ENCODE results near the gene DGKI. TPM values are rescaled to one million over a fixed set of nuclear protein-coding genes. Genes with fewer than 3 reads are reported as not detected.
"Not testable (repeated sequence)": the region's sequence is repeated elsewhere in the genome, so short reads cannot be mapped to it uniquely, and the experiment has no call there.

DGKI gene
- total and polyA plus RNA-seq, 2 donors (not counting 1 experiment from before 2014, with no cell fraction given), result 0.74 to 2.1 TPM

DNA sequence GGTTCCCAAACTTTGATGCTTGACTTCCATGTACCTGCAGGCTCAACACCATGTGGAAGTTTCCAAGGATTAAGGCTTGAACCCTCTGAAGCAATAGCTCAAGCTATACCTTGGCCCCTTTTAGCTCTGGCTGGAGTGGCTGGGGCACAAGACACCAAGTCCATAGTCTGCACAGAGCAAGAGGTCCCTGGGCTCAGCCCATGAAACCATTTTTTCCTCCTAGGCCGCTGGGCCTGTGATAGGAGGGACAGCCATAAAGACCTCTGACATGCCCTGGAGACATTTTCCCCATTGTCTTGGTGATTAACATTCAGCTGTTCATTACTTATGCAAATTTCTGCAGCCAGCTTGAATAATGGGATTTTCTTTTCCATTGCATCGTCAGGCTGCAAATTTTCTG lies 14.4 kb downstream of the DGKI start:
- Histone ChIP-seq H3K9me3 (ENCODE audit: control insufficient read depth, insufficient read depth, low read depth, low read length) (no peaks in the 10 kb centered on the region), H3K9ac (ENCODE audit: insufficient read depth, low read length) (no peak overlapping the region), H3K27me3 (ENCODE audit: control insufficient read depth, insufficient read depth, low read length) (no peaks in the 10 kb centered on the region), H3K4me2 (ENCODE audit: extremely low read depth, insufficient read depth, low read length) (no peak overlapping the region), H3K4me3 (replicated peaks in 1 of 4; ENCODE audit: control extremely low read depth in 1 of 4, insufficient read depth in 1 of 4, low read depth in 3 of 4, low read length in 4 of 4) (no peak overlapping the region), H3K36me3 (ENCODE audit: control insufficient read depth, insufficient read depth, low read length) (no peaks in the 10 kb centered on the region), H3K27ac (ENCODE audit: insufficient read depth, low read length) (no peak overlapping the region), H3K4me1 (ENCODE audit: control insufficient read depth, extremely low read depth, insufficient read depth, low read length) (no peaks in the 10 kb centered on the region), H3K79me2 (ENCODE audit: control insufficient read depth, insufficient read depth, low read length) (no peaks in the 10 kb centered on the region), H4K20me1 (ENCODE audit: control insufficient read depth, extremely low read depth, insufficient read depth, low read length) (no peaks in the 10 kb centered on the region), H2AFZ (ENCODE audit: low read length) (no peak overlapping the region)
- DNase-seq (ENCODE audit: low read depth in 2 of 2), result no peak
- TF ChIP-seq EZH2 (IDR thresholded peaks at IDR 0.05; ENCODE audit: low read length, missing control alignments), result no peak
- TF ChIP-seq CTCF (conservative IDR thresholded peaks at IDR 0.05 in 1 of 2, IDR thresholded peaks at IDR 0.05 in 1 of 2; ENCODE audit: low read depth in 1 of 2, low read length in 2 of 2), result no peak

GRCh38 chr7:137831555-137831954 lies 15.2 kb downstream of the DGKI start:
- H3K27ac ChIP-seq (ENCODE audit: insufficient read depth, low read length); H2AFZ ChIP-seq (ENCODE audit: low read length); H3K4me2 ChIP-seq (ENCODE audit: extremely low read depth, insufficient read depth, low read length); H3K9me3 ChIP-seq (ENCODE audit: control insufficient read depth, insufficient read depth, low read depth, low read length); H3K4me1 ChIP-seq (ENCODE audit: control insufficient read depth, extremely low read depth, insufficient read depth, low read length); DNase-seq (ENCODE audit: low read depth in 2 of 2); H3K79me2 ChIP-seq (ENCODE audit: control insufficient read depth, insufficient read depth, low read length); H4K20me1 ChIP-seq (ENCODE audit: control insufficient read depth, extremely low read depth, insufficient read depth, low read length); H3K36me3 ChIP-seq (ENCODE audit: control insufficient read depth, insufficient read depth, low read length); H3K27me3 ChIP-seq (ENCODE audit: control insufficient read depth, insufficient read depth, low read length); H3K9ac ChIP-seq (ENCODE audit: insufficient read depth, low read length); H3K4me3 ChIP-seq (replicated peaks in 1 of 4; ENCODE audit: control extremely low read depth in 1 of 4, insufficient read depth in 1 of 4, low read depth in 3 of 4, low read length in 4 of 4): not testable (repeated sequence)

GRCh38 chr7:137829337-137829992 lies 17.3 kb downstream of the DGKI start:
- no peak overlapping the region for H3K4me3 ChIP-seq (replicated peaks in 1 of 4; ENCODE audit: control extremely low read depth in 1 of 4, insufficient read depth in 1 of 4, low read depth in 3 of 4, low read length in 4 of 4)
- H3K9ac ChIP-seq (ENCODE audit: insufficient read depth, low read length), result no peak overlapping the region
- H3K4me1 ChIP-seq (ENCODE audit: control insufficient read depth, extremely low read depth, insufficient read depth, low read length), result no peaks in the 10 kb centered on the region
- peak in 1 of 2 donors; percentile 16 for DNase-seq (ENCODE audit: low read depth in 2 of 2)
- H3K36me3 ChIP-seq (ENCODE audit: control insufficient read depth, insufficient read depth, low read length), result no peaks in the 10 kb centered on the region
- no peaks in the 10 kb centered on the region for H3K9me3 ChIP-seq (ENCODE audit: control insufficient read depth, insufficient read depth, low read depth, low read length)
- H2AFZ ChIP-seq (ENCODE audit: low read length), result no peak overlapping the region
- no peaks in the 10 kb centered on the region for H4K20me1 ChIP-seq (ENCODE audit: control insufficient read depth, extremely low read depth, insufficient read depth, low read length)
- H3K27me3 ChIP-seq (ENCODE audit: control insufficient read depth, insufficient read depth, low read length), result no peaks in the 10 kb centered on the region
- no peak for TF ChIP-seq EZH2 (IDR thresholded peaks at IDR 0.05; ENCODE audit: low read length, missing control alignments)
- no peak overlapping the region for H3K27ac ChIP-seq (ENCODE audit: insufficient read depth, low read length)
- no peak overlapping the region for H3K4me2 ChIP-seq (ENCODE audit: extremely low read depth, insufficient read depth, low read length)
- H3K79me2 ChIP-seq (ENCODE audit: control insufficient read depth, insufficient read depth, low read length), result no peaks in the 10 kb centered on the region

GRCh38 chr7:137828456-137828855 lies 18.3 kb downstream of the DGKI start:
- H3K4me2 ChIP-seq (ENCODE audit: extremely low read depth, insufficient read depth, low read length), result no peak overlapping the region
- no peaks in the 10 kb centered on the region for H3K79me2 ChIP-seq (ENCODE audit: control insufficient read depth, insufficient read depth, low read length)
- no peak for TF ChIP-seq CTCF (conservative IDR thresholded peaks at IDR 0.05 in 1 of 2, IDR thresholded peaks at IDR 0.05 in 1 of 2; ENCODE audit: low read depth in 1 of 2, low read length in 2 of 2)
- no peak for TF ChIP-seq EZH2 (IDR thresholded peaks at IDR 0.05; ENCODE audit: low read length, missing control alignments)
- H3K36me3 ChIP-seq (ENCODE audit: control insufficient read depth, insufficient read depth, low read length), result no peaks in the 10 kb centered on the region
- no peaks in the 10 kb centered on the region for H3K9me3 ChIP-seq (ENCODE audit: control insufficient read depth, insufficient read depth, low read depth, low read length)
- H3K9ac ChIP-seq (ENCODE audit: insufficient read depth, low read length), result no peak overlapping the region
- H2AFZ ChIP-seq (ENCODE audit: low read length), result no peak overlapping the region
- no peak overlapping the region for H3K27ac ChIP-seq (ENCODE audit: insufficient read depth, low read length)
- no peaks in the 10 kb centered on the region for H3K27me3 ChIP-seq (ENCODE audit: control insufficient read depth, insufficient read depth, low read length)
- no peak overlapping the region for H3K4me3 ChIP-seq (replicated peaks in 1 of 4; ENCODE audit: control extremely low read depth in 1 of 4, insufficient read depth in 1 of 4, low read depth in 3 of 4, low read length in 4 of 4)
- DNase-seq (ENCODE audit: low read depth in 2 of 2), result no peak
- no peaks in the 10 kb centered on the region for H4K20me1 ChIP-seq (ENCODE audit: control insufficient read depth, extremely low read depth, insufficient read depth, low read length)
- no peaks in the 10 kb centered on the region for H3K4me1 ChIP-seq (ENCODE audit: control insufficient read depth, extremely low read depth, insufficient read depth, low read length)
